Measurements from ENCODE around the gene PSRC1.
"Not testable (repeated sequence)": the region's sequence is repeated elsewhere in the genome, so short reads cannot be mapped to it uniquely, and the experiment has no call there.

Gene PSRC1

DNA sequence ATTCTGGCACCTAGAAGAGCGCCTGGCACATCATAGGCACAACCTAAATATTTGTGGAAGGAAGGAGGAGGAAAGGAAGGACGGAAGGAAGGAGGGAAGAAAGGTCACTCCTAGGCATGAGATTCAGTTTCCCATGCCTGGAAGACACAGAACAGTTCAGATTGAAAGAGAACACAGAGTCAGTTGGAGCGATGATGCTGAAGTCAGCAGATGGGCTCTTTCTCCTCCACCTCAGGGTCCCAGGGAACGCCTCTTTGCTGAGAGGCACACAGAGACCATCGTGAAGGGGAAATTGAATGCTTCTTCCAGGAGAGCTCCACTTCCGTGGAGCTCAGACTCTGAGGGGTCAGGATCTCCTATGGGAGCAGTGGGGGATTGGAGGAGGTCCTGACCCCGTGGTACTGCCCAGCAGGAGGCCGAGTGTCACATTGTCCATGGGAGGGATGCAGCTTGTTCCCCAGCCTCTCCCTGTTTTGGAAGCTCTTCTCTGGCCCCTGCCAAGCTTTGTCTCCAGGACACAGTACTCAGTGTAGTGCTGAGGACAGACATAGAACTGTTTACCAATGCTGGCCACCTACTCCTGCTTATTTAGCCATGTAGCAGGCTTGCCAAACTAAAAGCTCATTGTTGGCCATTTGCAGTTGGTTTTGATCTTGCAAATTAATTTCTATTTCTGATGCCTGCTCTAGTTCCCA, 21.4 kb upstream of the PSRC1 start:
- H3K4me1 Mint-ChIP-seq (ENCODE audit: low read depth): no peaks in the 10 kb centered on the region
- no peaks in the 10 kb centered on the region for H3K36me3 Mint-ChIP-seq (ENCODE audit: low read depth)
- H3K4me3 Mint-ChIP-seq: no peak overlapping the region

DNA sequence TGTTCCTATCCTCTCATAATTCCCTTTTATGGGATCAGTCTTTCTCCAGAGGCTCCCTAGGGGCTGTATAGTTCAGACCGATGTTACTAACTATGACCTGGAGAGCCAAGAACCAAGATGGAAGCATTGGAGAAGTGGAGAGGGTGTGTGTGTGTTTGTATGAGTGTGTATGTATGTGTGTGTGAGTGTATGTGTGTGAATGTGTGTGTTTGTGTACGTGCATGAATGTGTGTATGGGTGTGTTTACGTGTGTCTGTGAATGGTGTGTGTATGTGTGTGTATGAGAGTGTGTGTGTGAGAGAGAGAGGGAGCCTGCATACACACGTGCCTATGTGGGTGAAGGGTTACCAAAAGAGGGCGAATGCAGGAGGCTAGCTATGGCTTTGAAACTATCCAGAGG, 18.9 kb upstream of the PSRC1 start:
- H3K4me3 Mint-ChIP-seq: no peak overlapping the region
- peaks cover 9% of the 10 kb centered on the region for H3K27me3 Mint-ChIP-seq (ENCODE audit: low read depth)
- H3K27ac Mint-ChIP-seq: no peak overlapping the region
- peaks cover 3% of the 10 kb centered on the region for H3K4me1 Mint-ChIP-seq (ENCODE audit: low read depth)
- H3K36me3 Mint-ChIP-seq (ENCODE audit: low read depth): no peaks in the 10 kb centered on the region
- DNase-seq (ENCODE audit: low spot score): no peak
- no peaks in the 10 kb centered on the region for H3K9me3 Mint-ChIP-seq

More for the DNA sequence above, 21.4 kb upstream of the PSRC1 start:
- Mint-ChIP-seq H3K27ac (no peak overlapping the region), H3K9me3 (no peaks in the 10 kb centered on the region), H3K27me3 (ENCODE audit: low read depth) (peaks cover 13% of the 10 kb centered on the region)
- no peak for DNase-seq (ENCODE audit: low spot score)

DNA sequence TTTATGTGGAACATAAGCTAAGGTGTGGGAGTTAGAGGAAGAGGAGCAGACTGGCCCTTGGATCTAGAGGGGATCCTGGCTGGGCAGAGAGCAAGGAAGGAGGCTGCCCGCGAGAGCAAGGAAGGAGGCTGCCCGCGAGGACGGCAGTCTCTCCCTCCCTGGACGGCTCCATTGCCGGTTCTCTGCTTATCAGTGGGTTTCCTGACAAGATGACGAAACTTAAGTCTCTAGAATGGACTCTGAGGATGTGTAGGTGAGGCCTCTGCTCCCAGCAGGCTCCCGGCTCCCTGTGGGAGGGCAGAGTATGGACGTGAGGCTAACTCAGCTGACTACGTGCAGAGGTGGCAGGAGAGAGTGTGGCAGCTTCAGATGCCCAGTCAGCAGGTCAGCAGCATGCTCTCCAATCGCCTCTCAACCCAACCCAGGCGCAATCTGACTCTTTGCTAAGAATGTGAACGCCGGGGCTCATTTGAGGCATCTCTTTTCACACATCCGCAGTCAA, 17.8 kb upstream of the PSRC1 start:
- Mint-ChIP-seq H3K4me3 (no peak overlapping the region), H3K9me3 (no peaks in the 10 kb centered on the region), H3K27me3 (ENCODE audit: low read depth) (peaks cover 10% of the 10 kb centered on the region), H3K36me3 (ENCODE audit: low read depth) (no peaks in the 10 kb centered on the region), H3K4me1 (ENCODE audit: low read depth) (peaks cover 4% of the 10 kb centered on the region), H3K27ac (no peak overlapping the region)
- DNase-seq (ENCODE audit: low spot score): no peak

DNA sequence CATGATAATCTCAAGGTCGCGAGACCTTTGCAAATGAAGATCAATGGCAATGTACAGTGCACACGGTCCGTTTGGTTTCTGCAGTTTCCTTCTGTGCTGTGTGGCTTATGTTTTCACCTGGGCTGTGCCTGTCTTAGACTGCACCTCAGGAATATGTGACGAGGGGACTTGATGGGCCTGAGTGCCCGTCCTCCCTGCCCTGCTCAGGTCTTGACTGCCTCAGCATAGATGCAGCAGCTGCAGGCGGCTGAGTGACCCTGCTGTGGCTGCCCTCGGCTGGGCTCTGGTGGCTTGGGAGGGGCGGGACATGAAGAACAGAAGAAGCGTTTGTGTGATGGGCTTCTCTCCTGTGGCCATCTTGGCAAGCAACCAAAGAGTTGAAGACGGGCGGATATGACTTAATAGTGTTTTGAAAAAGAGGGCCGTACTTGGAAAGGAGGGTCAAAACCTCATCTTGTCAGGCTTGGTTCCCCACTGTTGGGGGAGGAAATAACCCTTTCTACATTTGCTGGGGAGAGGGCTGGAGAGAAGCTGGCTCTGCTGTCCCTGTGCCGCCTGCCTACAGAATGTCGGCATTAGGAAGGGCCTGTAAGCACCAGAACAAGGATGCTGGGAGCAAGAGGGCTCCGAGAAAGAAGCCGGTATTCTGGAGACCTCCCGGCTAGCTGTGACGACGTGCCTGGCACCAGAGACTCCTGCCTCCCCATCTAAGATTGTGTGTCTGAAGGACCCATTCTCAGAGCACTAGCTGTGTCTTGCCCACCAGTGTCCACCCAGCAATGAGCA, 16.8 kb upstream of the PSRC1 start:
- Mint-ChIP-seq H3K4me1 (ENCODE audit: low read depth) (peaks cover 5% of the 10 kb centered on the region), H3K27me3 (ENCODE audit: low read depth) (peaks cover 17% of the 10 kb centered on the region), H3K9me3 (no peaks in the 10 kb centered on the region), H3K27ac (no peak overlapping the region), H3K4me3 (no peak overlapping the region), H3K36me3 (ENCODE audit: low read depth) (no peaks in the 10 kb centered on the region)
- no peak for DNase-seq (ENCODE audit: low spot score)

DNA sequence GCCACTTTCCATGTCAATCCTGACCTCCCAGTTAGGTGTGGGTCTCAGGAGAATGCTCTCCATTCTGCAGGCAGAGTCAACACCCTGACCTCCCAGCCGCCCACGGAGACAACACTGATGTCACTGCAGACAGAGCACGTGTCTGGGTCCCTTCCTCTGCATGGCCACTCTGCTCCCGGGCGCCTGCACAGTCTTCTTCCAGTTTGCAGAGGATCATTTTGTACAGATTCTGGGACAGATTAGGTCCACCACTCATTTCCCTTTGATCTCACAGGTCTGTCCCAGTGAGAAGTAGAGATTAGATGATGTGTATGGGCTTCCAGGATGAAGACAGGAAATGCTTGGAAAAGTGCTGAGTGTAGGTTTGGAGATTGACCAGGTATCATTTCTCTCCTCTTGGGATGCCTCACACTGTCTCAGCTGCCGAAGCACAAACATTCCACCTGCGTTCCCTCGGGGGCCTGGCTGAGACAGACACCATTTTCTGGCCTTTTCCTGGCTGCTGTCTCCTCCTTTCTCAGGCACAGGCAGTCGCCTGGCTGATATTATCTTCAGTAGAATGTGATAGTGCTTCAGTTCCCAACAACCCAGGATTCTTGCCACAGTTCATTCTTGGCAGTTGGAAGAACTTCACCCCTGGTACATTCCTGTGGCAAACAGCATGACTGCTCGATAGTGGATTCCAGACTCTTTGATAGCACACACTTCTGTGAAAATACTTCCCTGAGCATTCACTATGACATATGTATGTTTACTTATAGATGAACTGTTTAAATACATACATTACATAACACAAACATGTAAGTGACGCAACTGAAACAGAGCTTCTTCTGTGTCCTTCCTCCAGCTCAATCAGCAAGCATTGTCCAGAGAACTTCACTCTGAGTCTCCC, 16.0 kb upstream of the PSRC1 start:
- Mint-ChIP-seq H3K27ac (no peak overlapping the region), H3K36me3 (ENCODE audit: low read depth) (no peaks in the 10 kb centered on the region), H3K4me1 (ENCODE audit: low read depth) (peaks cover 5% of the 10 kb centered on the region), H3K9me3 (no peaks in the 10 kb centered on the region), H3K4me3 (no peak overlapping the region), H3K27me3 (ENCODE audit: low read depth) (peaks cover 24% of the 10 kb centered on the region)
- peak; percentile 20 for DNase-seq (ENCODE audit: low spot score)

DNA sequence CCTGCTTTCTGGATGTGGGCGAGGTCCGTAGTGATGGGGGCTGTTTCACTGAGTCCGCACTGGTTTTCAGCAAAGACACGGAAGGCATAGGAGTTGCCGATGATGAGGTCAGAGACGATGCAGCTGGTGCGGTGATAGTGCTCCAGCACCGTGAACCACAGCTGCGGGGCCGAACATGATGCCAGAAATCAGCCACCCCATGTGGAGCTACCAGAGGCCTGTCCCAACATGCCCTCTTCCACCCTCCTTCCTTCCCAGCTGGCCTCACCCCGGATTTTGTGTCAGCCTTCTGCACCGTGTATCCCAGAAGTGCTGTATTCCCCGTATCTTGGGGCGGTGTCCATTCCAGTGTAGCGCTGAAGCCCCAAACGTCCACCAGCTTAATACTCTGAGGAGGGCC, 13.8 kb upstream of the PSRC1 start:
- Mint-ChIP-seq H3K27me3 (ENCODE audit: low read depth) (peaks cover 33% of the 10 kb centered on the region), H3K27ac (no peak overlapping the region), H3K4me1 (ENCODE audit: low read depth) (peaks cover 5% of the 10 kb centered on the region), H3K9me3 (no peaks in the 10 kb centered on the region), H3K4me3 (no peak overlapping the region), H3K36me3 (ENCODE audit: low read depth) (no peaks in the 10 kb centered on the region)
- no peak for DNase-seq (ENCODE audit: low spot score)

DNA sequence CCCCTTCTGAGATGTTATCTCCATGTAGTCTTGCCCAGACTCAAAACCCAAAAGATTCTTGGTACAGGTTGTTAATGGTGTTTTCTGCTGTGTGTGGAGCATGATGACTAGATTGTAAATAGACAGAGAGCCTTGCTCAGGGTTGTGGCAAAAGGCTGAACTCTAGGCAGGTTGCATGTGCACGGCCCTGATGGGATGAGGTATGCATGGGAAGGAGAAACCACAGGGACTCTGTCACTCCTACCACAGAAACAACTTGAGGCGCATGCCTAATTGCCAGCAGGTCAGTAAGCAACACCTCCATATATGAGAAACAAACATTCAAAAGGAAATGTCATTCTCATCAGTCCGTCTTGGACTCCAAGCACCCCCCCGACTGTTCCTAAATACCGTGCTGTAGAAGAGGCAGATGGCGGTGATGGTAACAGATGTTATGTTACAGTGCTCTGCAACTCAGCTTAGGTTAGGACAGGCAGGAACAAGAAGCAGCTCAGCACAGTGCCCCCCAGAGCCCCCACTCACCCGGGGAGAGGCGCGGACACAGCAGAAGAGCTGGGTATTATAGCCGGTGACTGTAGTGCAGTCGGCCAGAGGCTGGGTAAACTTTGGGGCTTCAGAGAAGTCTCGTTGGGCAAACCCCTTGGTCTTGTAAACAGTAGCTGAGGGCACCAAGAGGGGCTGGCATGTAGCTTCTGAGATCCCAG, 12.9 kb upstream of the PSRC1 start:
- Mint-ChIP-seq H3K27me3 (ENCODE audit: low read depth) (peaks cover 34% of the 10 kb centered on the region), H3K36me3 (ENCODE audit: low read depth) (no peaks in the 10 kb centered on the region), H3K9me3 (no peaks in the 10 kb centered on the region), H3K4me1 (ENCODE audit: low read depth) (peaks cover 5% of the 10 kb centered on the region), H3K27ac (no peak overlapping the region), H3K4me3 (no peak overlapping the region)
- no peak for DNase-seq (ENCODE audit: low spot score)

DNA sequence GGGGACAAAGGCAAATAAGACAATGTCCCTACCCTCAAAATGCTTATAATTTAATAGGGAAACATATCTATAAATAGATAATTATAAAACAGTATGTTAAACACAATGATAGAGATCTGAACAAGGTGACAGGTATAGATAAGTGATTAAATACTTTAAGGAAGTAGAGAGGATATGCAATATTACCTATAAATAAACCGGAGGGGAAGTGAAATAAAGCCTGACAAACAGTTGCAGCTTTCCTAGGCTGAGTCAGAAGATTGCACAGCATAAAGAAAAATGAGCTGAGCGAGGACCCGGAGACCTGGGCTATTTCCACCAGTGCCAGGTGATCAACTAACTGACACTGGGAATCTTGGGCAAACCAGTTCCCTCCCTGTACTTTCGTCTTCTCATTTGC, 11.5 kb upstream of the PSRC1 start:
- Mint-ChIP-seq H3K36me3 (ENCODE audit: low read depth) (no peaks in the 10 kb centered on the region), H3K9me3 (no peaks in the 10 kb centered on the region), H3K4me1 (ENCODE audit: low read depth) (peaks cover 5% of the 10 kb centered on the region), H3K4me3 (no peak overlapping the region), H3K27ac (no peak overlapping the region), H3K27me3 (ENCODE audit: low read depth) (peaks cover 28% of the 10 kb centered on the region)
- DNase-seq (ENCODE audit: low spot score): no peak

DNA sequence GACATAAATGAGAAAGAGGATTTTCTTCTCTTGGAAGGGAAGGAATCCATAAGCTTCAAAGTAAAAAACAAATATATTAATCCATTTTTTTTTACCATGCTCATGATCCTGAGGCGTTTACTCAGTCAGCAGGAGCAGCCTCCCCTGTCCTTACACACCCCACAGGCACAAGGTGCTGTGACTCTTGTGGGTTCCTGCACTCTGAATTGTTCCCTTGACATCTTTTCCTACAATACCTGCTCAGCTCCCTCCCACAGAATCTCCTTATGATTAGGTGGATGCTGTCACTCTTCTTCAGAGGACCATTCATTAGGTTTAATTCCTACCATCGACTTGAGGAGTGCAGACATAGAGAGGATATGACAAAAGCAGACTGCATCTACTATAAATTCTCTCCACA, 10.1 kb upstream of the PSRC1 start:
- Mint-ChIP-seq H3K27me3 (ENCODE audit: low read depth) (peaks cover 34% of the 10 kb centered on the region), H3K4me3 (no peak overlapping the region), H3K9me3 (no peaks in the 10 kb centered on the region), H3K36me3 (ENCODE audit: low read depth) (no peaks in the 10 kb centered on the region), H3K4me1 (ENCODE audit: low read depth) (peaks cover 2% of the 10 kb centered on the region), H3K27ac (no peak overlapping the region)
- DNase-seq (ENCODE audit: low spot score): no peak

DNA sequence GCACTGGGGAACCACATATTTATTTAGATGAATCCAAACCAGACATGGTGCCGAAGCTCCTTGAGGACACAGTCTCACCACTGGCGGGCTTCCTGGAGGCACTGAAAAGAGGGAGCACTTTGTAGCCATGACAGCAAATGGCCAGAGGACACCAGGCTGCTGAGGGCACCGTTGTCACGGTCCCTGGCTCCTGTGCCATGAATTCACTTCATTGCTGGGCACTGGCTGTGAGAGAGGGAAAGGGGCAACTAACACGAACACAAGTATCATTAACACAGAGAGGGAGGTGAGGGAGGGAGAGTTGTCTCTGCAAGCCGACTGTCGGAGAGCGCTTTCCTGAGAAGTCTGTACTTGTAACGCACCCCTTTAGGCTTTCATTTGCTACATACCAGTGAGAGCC, 9.4 kb upstream of the PSRC1 start:
- Mint-ChIP-seq H3K9me3 (no peaks in the 10 kb centered on the region), H3K27me3 (ENCODE audit: low read depth) (peaks cover 34% of the 10 kb centered on the region), H3K4me3 (no peak overlapping the region), H3K36me3 (ENCODE audit: low read depth) (no peaks in the 10 kb centered on the region), H3K27ac (no peak overlapping the region), H3K4me1 (ENCODE audit: low read depth) (peaks cover 2% of the 10 kb centered on the region)
- no peak for DNase-seq (ENCODE audit: low spot score)

DNA sequence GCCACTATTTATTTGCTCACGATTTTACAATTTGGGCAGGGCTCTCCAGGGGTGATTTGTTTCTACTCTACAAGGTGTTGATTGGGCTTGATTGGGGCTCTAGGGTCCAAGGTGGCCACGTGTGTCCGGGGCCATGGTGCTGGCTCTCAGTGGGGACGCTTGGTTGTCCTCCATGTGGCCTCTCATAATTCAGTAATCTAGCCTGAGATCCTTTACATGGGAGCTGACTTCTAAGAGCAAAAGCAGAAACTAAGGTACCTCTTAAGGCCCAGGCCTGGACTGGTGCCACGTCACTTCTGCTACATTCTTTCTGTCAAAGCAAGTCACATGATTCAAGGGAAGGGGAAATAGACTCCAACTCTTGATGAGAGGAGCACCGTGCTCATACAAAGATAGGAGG, 8.1 kb upstream of the PSRC1 start:
- Mint-ChIP-seq H3K36me3 (ENCODE audit: low read depth) (no peaks in the 10 kb centered on the region), H3K4me3 (no peak overlapping the region), H3K9me3 (no peaks in the 10 kb centered on the region), H3K4me1 (ENCODE audit: low read depth) (peaks cover 2% of the 10 kb centered on the region), H3K27me3 (ENCODE audit: low read depth) (peaks cover 37% of the 10 kb centered on the region), H3K27ac (no peak overlapping the region)
- no peak for DNase-seq (ENCODE audit: low spot score)

DNA sequence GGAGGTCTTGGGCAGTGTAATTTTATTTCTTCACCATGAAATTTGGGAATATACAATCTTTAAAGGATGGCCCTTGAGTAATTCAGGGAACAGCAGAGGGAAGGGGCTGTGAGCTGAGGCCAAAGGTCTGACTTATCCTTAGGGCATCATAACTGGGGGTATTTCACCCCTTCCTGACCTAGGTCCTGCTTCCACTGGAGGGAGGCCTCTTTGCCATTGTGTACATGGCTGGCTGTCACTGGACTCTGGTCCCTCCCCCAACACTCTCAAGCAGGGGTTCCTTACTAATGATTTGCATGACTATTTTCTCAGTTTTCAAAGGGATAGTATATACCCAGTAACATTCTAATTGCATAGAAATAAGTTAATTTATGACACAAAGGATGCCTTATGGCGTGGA, 7.2 kb upstream of the PSRC1 start:
- no peak for DNase-seq (ENCODE audit: low spot score)
- H3K4me1 Mint-ChIP-seq (ENCODE audit: low read depth): no peaks in the 10 kb centered on the region
- no peak overlapping the region for H3K27ac Mint-ChIP-seq
- H3K9me3 Mint-ChIP-seq: no peaks in the 10 kb centered on the region
- no peak overlapping the region for H3K4me3 Mint-ChIP-seq
- H3K36me3 Mint-ChIP-seq (ENCODE audit: low read depth): no peaks in the 10 kb centered on the region
- H3K27me3 Mint-ChIP-seq (ENCODE audit: low read depth): peaks cover 30% of the 10 kb centered on the region

DNA sequence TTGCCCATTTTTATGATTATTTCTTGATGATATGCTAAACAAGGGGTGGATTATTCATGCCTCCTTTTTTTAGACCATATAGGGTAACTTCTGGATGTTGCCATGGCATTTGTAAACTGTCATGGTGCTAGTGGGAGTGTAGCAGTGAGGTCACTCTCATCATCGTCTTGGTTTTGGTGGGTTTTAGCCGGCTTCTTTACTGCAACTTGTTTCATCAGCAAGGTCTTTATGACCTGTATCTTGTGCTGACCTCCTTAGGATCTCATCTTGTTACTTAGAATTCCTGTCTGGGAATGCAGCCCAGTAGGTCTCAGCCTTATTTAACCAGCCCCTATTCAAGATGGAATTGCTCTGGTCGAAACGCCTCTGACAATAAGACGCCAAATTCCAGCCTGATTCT, 3.8 kb upstream of the PSRC1 start:
- H3K4me3 Mint-ChIP-seq; H3K36me3 Mint-ChIP-seq (ENCODE audit: low read depth): not testable (repeated sequence)
- H3K4me1 Mint-ChIP-seq (ENCODE audit: low read depth): peaks cover 16% of the 10 kb centered on the region

More for the DNA sequence above, 3.8 kb upstream of the PSRC1 start:
- DNase-seq (ENCODE audit: low spot score); H3K9me3 Mint-ChIP-seq; H3K27ac Mint-ChIP-seq: not testable (repeated sequence)
- H3K27me3 Mint-ChIP-seq (ENCODE audit: low read depth): peaks cover 11% of the 10 kb centered on the region
